Ovary (tissue), 9 donors: ENCODE results near the gene NFS1. TPM values are rescaled to one million over a fixed set of nuclear protein-coding genes. Genes with fewer than 3 reads are reported as not detected.
"Not testable (repeated sequence)": the region's sequence is repeated elsewhere in the genome, so short reads cannot be mapped to it uniquely, and the experiment has no call there.

Experiments
- DNase-seq, 5 donors: peaks; one replicate each; pipeline ENCODE4 v3.0.0-alpha.2; 2019 to 2020
- H3K27ac ChIP-seq, 2 donors: fragments of 200-600 bp; one replicate each; pipeline versions ENCODE4 v1.5.1 to v1.8.0; 2019 to 2022
- H3K27me3 ChIP-seq: fragments of 200-600 bp; one replicate; pipeline ENCODE4 v1.8.0; 2022
- H3K36me3 ChIP-seq: fragments of 200-600 bp; sonication (generic); one replicate; pipeline ENCODE4 v1.5.1; 2019
- H3K4me1 ChIP-seq: one replicate; pipeline ENCODE4 v1.8.1; 2013; ENCODE audit warnings: mild to moderate bottlenecking, moderate library complexity; ENCODE audit not compliant: insufficient read depth
- H3K4me3 ChIP-seq: fragments of 200-600 bp; sonication (generic); one replicate; pipeline ENCODE4 v1.5.1; 2017
- H3K9me3 ChIP-seq, 2 donors: fragments of 200-600 bp in 1 of 2; sonication (generic) in 1 of 2; one replicate each; pipeline versions ENCODE4 v1.5.1 to v1.8.1; 2013 to 2019; ENCODE audit warnings: mild to moderate bottlenecking in 1 of 2, moderate library complexity in 1 of 2
- CTCF ChIP-seq, 3 donors: fragments of 450-650 bp in 2 of 3; fragments of 200-600 bp in 1 of 3; IDR thresholded peaks; one replicate each; pipeline versions ENCODE4 v1.5.1 to v1.8.0; 2016 to 2022; ENCODE audit warnings: antibody characterized with exemption in 3 of 3, mild to moderate bottlenecking in 1 of 3
- EP300 ChIP-seq: sonication (generic); formaldehyde crosslinking; IDR thresholded peaks from one replicate; pipeline ENCODE4 v1.6.1; 2017; ENCODE audit warnings: antibody characterized with exemption
- POLR2A ChIP-seq: fragments of 450-650 bp; IDR thresholded peaks from one replicate; pipeline ENCODE4 v1.6.1; 2017; ENCODE audit warnings: antibody characterized with exemption, mild to moderate bottlenecking, moderate library complexity
- WGBS, 3 donors: extraction: QIAGEN DNeasy Blood & Tissue Kit in 1 of 3; methylation state at CpG; one replicate each; pipeline versions ENCODE4 v1.1.5 to v1.1.7; 2013 to 2017; 5-methylcytosine and 5-hydroxymethylcytosine counted together
- intact Hi-C, 4 donors: fragments of 100-400 bp; cut with DNase I; formaldehyde crosslinking; loops; one replicate each; pipeline versions ENCODE4 v1.11.0 to v1.15.1; 2022 to 2023
- polyA plus RNA-seq, 2 donors: library from polyadenylated mRNA; stranded (reverse); fragments of 200-250 nt in 1 of 2; fragments of 350-450 nt in 1 of 2; fragmentation: Illumina TruSeq in 1 of 2; extraction: RNeasy Lipid Tissue Mini Kit (QIAGEN cat#74804) in 1 of 2; gene quantifications; one replicate each; pipeline ENCODE4 v1.2.3, GENCODE V29; 2013 to 2014
- total RNA-seq, 7 donors: library from RNA; depleted of rRNA in 2 of 7; stranded (reverse); fragments of >200 nt in 2 of 7; fragmentation: NEBNext Ultra II Directional in 3 of 7; extraction: Animal tissue kit (Norgen Biotek cat#: 25700) in 3 of 7; gene quantifications; one replicate each; pipeline versions ENCODE4 v1.1.0 to v1.2.4, GENCODE V29; 2016 to 2023
- donor health status: DM: no; HTN: no; CAD: no; lungs with moderate emphysema.
- donor health status: DM: no; HTN: no; CAD: no.
- donor health status: Bipolar disorder and iron deficiency.
- donor health status: DM: yes; HTN: yes; CAD: no.
- donor health status: DM: no; HTN: no; CAD: no.
- donor health status: DM: yes; HTN: yes; CAD: no.

NFS1 gene
- total and polyA plus RNA-seq, 9 donors, result 17.3 to 58.1 (median 29.4) TPM

- TF ChIP-seq EP300 (no peak), POLR2A (no peak), CTCF (IDR thresholded peaks at IDR 0.05) (no peak)
- intact Hi-C loops, result no loop called here
- Histone ChIP-seq H3K9me3 (no peaks in the 10 kb centered on the region), H3K36me3 (no peaks in the 10 kb centered on the region), H3K4me3 (no peak overlapping the region), H3K4me1 (no peaks in the 10 kb centered on the region), H3K27ac (no peak overlapping the region), H3K27me3 (no peaks in the 10 kb centered on the region)
- DNase-seq, result no peak
Measured at GRCh38 chr20:35710039-35710438, 10.9 kb upstream of the NFS1 start.

- Histone ChIP-seq H3K27me3 (no peaks in the 10 kb centered on the region), H3K4me1 (no peaks in the 10 kb centered on the region), H3K27ac (no peak overlapping the region), H3K4me3 (no peak overlapping the region), H3K9me3 (no peaks in the 10 kb centered on the region), H3K36me3 (no peaks in the 10 kb centered on the region)
- no peak for DNase-seq
- TF ChIP-seq EP300, result no peak
- TF ChIP-seq CTCF (IDR thresholded peaks at IDR 0.05), result no peak
- TF ChIP-seq POLR2A, result no peak
- 76 to 87% (median 82%) methylated on average over 1 of the region's 1 CpG for WGBS, 3 donors
- intact Hi-C loops, result no loop called here
Measured at GRCh38 chr20:35709259-35709658, 10.1 kb upstream of the NFS1 start.

GRCh38 chr20:35708502-35708901 lies 9.3 kb upstream of the NFS1 start:
- no peak for DNase-seq
- H3K4me3 ChIP-seq, result no peak overlapping the region
- intact Hi-C loops, result no loop called here
- no peaks in the 10 kb centered on the region for H3K27me3 ChIP-seq
- TF ChIP-seq CTCF (IDR thresholded peaks at IDR 0.05), result no peak
- TF ChIP-seq POLR2A, result no peak
- no peak for TF ChIP-seq EP300
- H3K36me3 ChIP-seq, result no peaks in the 10 kb centered on the region
- WGBS, 3 donors, result 28 to 38% (median 28%) methylated on average over 1 of the region's 1 CpG
- H3K27ac ChIP-seq, result no peak overlapping the region
- no peaks in the 10 kb centered on the region for H3K9me3 ChIP-seq
- no peaks in the 10 kb centered on the region for H3K4me1 ChIP-seq

GRCh38 chr20:35706591-35707529 lies 7.7 kb upstream of the NFS1 start:
- H3K9me3 ChIP-seq, H3K4me1 ChIP-seq, H3K36me3 ChIP-seq, intact Hi-C loops, H3K27me3 ChIP-seq, H3K4me3 ChIP-seq, H3K27ac ChIP-seq: not testable (repeated sequence)
- 82 to 85% (median 82%) methylated on average over 17 of the region's 17 CpGs for WGBS, 3 donors
- DNase-seq, result peak in 1 of 5 donors; percentile 21

- H3K4me3 ChIP-seq, H3K36me3 ChIP-seq, intact Hi-C loops, H3K9me3 ChIP-seq, H3K27me3 ChIP-seq, H3K27ac ChIP-seq, H3K4me1 ChIP-seq: not testable (repeated sequence)
- 80 to 84% (median 82%) methylated on average over 11 of the region's 11 CpGs for WGBS, 3 donors
- peak in 1 of 5 donors; percentile 24 for DNase-seq
Measured at GRCh38 chr20:35705894-35706293, 6.7 kb upstream of the NFS1 start.
